ENCODE measurements around the gene LARP4B.

Gene LARP4B

DNA sequence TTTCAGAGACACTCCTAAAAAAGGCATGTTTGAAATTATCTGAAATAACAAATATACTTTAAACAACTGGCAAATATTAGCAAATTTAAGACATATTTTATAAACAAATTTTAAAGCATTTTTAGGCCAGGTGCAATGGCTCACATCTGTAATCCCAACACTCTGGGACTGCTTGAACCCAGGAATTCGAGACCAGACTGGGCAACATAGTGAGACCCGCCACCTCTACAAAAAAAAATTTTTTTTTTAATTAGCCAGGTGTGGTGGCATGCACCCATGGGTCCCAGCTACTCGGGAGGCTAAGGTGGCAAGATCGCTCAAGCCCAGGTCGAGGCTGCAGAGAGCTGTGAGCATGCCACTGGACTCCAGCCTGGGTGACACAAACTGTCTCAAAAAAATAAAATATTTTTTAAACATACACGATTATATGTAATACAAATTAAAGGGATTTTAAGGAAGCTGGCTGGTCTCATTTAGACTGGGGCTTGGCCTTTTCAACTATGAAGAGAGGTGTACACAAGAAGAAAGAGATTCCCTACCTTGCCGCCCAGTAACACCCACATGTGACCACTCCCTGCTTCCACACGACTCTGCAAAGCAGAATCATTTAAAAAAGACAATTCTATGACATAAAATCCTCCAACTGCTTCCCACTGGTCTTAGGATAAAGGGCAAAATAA, 7.5 kb downstream of the LARP4B start:
- no peak for DNase-seq

DNA sequence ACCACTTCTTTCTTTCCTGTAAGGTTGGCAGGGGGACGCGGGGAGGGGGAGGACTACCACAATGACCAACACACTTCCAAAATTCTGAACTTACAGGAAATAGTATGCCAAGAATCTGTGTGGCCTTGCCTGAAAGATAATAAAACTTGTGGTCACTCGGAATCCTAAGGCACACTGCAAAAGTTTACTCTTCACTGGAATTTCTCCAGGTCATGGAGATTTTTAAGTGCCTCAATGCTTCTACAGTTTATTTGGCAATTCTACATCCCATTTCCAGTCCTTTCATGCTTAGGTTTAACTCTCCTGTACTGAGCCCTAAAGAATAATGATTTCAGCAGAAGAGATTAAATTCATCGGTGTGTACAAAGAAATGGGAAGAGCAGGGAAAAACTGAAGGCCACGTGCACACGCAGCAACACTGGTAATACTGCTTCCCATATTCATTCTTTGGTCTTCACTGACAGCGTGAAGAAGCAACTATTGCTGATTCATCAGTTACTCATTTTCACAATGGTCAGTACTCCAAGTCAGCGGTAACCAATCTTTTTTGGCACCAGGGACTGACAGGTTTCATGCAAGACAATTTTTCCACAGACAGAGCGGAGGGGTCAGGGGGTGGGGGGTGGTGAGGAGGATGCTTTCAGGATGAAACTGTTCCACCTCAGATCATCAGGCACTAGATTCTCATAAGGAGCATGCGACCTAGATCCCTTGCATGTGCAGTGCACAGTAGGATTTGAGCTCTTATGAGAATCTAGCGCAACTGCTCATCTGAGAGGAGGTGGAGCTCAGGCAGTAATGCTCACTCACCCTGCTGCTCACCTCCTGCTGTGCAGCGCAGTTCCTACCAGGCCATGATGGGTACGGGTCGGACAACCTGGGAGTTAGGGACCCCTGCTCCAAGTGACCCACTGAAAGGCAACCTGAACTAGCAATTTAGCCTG, 9.8 kb downstream of the LARP4B start:
- DNase-seq, result no peak

DNA sequence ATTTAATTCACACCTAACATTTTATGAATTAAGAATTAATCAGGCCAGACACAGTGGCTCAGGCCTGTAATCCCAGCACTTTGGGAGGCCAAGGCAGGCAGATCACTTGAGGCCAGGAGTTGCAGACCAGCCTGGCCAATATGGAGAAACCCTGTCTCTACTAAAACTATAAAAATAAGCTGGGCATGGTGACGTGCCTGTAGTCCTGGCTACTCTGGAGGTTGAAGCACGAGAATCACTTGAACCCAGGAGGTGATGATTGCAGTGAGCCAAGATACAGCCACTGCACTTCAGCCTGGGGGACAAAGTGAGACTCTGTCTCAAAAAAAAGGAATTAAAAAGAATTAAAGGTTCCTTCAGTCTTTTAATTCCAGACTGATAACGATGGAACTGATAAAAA, 11.1 kb downstream of the LARP4B start:
- no peak for DNase-seq

DNA sequence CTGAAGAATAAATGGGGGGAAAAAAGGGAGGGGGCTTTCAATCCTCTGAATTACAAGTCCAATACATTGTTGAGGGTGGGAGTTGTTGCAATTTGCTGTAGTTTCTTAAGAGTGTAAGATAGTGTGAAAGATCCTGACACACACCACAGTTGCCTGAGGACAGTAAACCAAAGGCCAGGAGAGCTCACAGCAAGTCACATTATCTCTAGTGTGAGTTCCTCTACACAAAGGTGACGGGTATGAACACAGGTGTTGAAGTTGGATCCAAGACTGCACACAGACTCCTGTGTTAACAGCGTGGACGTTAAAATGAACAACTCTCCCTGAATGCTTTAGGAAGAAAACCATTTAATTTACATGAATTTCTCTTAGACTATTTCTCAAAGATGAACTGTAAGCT, 12.0 kb downstream of the LARP4B start:
- DNase-seq, result no peak

DNA sequence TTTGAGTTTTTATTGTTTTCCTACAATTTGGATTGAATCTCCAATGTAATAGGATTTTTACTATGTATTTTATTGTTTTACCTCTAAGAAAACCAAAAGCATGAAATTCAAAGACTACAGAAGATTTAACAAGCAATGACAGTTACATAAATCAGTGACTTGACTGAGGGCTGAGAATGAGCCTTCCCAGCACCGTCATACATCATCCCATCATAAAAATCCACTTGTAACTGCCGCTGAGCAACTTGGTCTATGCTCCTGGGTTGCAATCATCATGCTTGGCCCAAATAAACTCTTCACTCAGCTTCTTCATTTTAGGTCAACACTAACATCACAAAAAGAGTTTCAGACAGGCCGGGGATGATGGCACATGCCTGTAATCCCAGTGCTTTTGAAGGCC, 13.5 kb downstream of the LARP4B start:
- DNase-seq, result no peak

DNA sequence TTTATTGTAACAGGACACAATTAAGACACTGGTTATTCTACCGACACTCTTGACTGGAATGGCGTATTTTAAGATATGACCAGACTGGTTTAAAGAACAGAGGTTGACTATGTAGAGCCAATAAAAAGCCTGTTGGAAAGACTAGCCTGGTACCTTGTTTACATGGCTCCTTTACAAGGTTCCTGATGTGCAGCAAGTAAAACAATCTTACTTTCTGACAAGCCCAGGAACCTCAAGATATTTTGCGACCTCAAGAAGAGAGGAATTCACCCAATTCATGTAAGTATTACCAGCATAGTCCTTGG, 14.1 kb downstream of the LARP4B start:
- no peak for DNase-seq

DNA sequence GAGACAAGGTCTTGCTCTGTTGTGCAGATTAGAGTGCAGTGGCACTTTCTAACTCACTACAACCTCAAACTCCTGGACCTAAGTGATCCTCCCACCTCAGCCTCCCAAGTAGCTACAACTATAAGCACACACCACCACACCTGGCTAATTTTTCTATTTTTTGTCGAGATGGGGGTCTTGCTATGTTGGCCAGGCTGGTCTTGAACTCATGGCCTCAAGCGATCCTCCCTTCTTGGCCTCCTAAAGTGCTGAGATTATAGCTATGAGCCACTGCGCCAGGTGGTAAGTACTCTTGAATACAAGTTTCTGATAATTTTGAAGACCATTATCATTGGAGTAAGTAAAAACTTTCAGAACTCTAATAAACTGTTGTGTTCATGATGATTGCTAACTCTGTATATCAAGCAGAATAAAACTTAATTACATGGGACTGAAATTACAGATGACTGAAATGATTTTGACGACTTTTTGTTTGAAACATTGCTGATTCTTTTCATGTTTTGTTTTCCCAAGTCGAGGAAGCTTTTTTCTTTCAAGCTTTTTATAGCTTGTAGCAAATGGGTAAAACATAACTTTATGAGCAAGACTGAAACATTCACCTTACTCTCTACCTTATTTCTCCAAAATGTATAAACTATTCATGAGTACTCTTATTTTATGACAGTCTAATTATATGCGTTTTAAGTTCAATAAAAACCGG, 14.6 kb downstream of the LARP4B start:
- no peak for DNase-seq

DNA sequence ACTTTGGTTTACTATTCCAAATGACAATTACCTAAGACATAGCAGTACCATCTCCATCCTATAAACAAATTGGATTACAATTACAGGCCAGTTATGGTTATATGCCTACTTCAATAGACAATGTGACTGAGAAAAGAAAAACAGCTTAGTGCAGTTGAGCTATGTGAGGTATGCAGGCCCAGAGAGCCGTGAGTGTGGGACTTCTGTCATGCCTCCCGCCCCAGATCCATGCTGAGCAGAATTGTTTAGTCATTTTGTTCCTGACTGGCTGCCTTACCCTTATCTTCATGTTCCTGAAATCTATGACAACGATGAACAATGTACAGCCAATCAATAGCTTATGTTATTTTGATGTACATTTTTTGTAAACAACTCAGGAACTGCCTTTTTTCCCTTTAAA, 21.7 kb downstream of the LARP4B start:
- DNase-seq, result no peak

DNA sequence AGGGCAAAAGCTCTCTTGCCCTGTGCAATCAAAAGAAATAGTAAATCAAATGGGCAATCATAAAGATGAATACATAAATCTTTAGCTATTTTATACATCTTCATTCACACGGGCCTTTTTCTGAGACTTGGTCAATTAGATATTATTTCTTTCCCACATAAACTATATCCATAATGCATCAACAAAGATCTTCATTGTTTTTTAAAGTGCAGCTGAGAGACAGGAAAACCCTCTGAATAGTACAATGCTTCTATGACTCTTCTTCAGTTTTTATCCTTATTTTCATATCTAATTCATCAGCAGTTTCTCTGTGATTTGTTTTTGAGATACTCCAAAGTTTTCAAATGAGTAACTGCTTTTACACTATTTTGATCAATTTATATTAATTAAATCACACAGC, 25.5 kb downstream of the LARP4B start:
- no peak for DNase-seq

DNA sequence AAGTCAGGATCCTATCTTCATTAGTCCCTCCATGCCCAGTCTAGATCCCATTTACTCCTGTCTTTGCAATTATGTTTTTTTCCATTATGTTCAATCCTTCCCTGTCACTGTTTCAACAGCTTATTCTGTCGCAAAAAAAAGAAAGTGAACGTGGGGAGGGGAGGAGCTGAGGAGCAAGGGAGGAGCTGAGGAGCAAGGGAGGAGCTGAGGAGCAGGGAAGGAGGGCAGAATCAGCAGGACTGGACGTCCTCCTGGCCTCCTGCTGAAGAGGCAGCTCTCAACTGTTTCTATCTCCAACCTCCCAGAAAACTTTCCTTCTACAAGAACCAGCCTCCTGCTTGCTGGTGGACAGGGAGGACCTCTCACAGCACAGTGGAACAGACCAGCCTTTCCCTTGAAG, 26.0 kb downstream of the LARP4B start:
- DNase-seq, result no peak

DNA sequence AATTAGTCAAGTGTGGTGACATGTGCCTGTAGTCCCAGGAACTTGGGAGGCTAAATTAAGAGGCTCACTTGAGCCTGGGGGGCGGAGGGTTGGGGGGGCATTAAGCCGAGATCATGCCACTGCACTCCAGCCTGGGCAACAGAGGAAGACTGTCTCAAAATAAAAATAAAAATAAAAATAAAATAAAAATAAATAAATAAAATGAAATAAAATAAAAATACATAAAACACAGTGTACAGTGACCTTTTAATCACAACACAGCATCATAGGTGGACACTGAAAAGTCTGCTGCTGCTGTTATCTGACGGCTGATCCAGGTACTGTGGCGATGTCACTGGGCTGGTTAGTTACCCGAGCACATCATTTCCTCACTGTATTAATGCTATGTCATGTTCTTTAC, 27.1 kb downstream of the LARP4B start:
- no peak for DNase-seq

DNA sequence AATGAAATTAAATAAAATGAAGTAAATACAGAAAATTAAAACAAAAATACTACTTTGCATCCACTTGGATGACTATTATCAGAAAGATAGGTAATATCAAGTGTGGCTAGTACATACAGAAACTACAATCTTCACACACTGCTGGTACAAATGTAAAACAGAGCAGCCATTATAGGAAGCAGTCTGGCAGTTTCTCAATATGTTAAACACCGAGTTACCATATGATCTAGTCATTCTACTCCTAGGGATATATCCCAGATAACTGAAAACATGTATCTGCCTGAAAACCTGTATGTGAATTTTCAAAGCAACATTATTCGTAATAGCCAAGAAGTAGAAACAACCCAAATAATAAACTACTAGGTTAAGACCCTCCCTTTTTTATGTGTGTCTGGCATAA, 33.4 kb downstream of the LARP4B start:
- no peak for DNase-seq

DNA sequence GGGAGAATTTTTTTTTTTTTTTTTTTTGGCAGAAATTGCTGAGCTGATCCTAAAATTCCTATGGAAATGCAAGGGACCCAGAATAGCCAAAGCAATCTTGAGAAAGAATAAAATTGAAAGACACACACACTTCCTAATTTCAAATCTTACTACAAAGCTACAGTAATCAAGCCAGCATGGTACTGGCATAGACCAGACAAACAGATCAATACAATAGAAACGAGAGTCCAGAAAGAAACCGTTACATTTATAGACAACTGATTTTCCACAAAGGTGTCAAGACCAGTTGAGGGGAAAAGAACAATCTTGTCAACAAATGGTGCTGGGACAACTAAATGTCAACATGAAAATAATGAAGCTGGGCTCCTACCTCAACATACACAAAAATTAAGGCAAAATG, 34.5 kb downstream of the LARP4B start:
- DNase-seq, result no peak

DNA sequence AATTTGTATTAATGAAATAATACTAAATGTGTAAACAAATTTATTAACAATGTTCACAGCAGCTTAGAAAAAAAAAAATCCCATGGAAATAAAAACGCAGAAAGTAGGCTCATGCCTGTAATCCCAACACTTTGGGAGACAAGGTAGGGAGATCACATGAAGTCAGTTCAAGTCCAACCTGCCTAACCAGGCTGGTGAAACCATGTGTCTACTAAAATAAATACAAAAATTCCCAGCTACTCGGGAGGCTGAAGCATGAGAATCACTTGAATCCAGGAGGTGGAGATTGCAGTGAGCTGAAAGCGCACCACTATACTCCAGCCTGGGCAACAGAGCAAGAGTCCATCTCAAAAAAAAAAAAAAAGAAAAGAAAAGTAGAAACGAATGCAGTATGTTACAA, 36.2 kb downstream of the LARP4B start:
- no peak for DNase-seq

DNA sequence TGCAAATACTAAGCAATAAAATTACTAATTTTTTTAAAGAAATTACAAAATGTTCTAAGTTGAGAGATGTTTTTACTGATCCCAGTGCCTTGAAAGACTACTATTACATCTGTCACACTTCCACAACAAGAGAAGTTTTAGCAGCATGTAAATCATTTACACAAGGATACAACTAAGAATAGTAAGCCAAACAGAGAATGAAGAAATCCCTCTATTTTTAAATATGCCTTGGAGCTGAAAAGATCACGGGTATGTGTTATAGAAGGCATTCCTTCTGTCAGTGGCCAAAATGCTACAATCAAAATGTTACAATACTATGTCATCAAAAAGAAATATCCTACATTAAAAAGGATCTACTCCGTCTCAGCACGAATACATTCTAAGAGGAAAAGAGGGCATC, 52.6 kb downstream of the LARP4B start:
- no peak for DNase-seq

DNA sequence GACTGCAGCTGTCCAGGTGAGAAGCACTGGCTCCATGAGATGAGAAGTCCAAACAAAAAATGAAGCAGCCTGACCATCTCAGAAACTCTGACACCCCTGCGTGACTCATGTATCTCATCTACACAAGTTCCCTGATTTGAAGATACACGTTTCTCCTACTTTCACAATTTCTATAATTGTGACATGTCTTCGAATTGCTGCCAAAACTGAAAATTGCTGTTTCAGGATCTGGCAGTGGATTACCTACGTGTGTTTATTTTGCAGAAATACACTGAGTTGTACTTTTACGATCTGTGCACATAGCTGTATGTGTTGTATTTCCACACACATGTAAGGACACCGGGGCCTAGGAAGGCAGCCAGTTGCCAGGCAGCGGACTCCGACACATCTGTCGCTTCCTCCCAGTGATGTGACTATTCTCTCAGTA, 53.2 kb downstream of the LARP4B start:
- no peak for DNase-seq

DNA sequence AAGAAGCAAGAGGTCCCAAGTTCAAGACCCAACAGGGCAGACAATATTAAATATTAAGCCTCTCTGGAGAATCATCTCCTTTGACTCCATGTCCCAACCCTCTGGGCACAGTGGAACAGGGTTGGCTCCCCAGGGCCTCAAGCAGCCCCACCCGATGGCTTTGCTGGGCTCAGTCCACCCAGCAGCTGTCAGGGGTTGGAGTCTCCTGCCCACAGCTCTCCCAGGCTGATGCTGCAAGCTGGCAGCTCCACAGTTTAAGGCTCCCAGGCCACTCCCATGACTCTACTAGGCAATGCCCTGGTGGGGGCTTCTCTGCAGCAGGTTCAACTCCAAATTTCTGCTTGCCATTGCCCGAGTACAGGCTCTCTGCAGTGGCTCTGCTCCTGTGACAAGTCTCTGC, 55.1 kb downstream of the LARP4B start:
- no peak for DNase-seq

DNA sequence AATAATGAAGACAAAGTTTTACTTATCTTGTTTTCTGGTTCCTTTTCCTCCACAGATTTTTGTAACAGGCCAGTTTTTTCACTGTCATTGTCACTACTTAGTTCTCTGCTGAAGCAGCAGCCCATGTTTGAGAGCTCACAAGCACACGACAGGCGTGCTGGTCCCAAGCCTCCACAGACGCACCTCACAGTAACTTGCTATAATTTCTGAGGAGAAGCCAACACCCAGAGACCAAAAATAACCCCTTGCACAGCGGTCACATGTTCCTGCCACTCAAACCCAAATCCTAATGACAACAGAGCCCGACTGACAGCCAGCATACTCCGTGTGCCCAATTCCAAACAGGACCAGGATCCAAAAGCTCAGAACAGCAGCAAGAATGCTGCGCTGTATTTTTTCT, 58.5 kb downstream of the LARP4B start:
- no peak for DNase-seq

DNA sequence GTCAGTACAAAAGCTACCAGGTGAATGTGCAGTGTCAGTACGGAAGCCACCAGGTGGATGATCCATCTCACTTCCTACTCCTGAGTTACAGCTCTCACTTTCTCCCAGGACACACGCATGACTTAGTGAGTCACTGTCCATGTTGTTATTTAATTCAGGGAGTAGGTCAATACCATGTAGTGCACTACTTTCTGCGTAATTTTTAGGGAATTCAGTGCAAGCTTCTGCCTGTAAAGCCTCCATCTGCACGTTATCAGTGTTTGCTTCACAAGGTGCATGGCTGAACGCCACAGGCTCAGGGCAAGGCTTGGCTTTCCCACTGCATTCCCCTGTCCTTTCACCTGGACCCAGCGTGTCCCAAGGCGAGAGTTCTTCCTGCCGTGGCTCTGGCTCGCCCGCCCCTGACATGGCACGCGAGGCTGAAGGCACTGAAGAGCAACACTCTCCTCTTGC, 59.5 kb downstream of the LARP4B start:
- no peak for DNase-seq

DNA sequence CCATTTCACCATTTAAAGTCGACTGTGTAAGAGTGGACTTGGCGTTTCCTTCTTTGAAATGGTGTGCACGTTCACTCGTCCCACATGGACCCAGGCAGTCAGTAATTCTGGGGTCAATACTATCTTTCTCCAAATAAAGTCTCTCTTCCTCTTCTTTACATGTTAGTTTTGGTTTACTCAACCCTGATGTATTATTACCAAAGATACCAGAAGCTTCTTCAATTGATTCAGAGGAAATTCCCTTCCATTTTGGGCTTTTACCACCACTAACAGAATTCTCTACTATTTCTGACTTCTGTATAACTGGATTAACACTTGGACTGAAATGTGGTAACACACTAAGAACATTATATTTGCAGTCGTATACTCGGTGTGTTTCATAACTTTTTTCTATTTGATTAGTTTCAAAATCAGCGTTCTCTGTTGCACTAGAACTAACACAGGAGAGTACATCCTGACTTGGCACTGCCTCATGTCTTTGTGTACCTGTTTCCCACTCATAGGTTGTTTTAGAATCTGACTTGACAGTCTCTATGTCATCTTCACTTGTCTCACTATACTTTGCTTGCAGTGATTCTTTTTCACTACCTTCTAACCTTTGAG, 60.8 kb downstream of the LARP4B start:
- no peak for DNase-seq

DNA sequence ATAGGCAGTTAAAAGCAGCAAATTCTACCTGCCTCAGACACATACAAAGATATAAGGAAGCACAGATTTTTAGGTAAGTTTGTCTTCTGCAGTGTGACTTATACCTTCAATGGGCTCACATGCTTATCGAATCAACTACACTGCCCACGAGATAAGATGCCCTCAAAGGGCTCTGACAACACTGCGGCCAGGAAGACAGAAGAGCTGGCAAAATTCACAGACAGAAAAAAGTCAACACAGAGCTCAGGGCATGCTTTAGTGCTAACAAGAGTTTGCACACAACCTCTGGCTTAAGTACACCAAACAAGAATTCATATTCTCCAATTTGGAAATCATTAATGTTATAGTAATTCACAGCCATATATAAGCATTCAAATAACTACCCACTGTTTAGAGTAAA, 62.3 kb downstream of the LARP4B start:
- no peak for DNase-seq

DNA sequence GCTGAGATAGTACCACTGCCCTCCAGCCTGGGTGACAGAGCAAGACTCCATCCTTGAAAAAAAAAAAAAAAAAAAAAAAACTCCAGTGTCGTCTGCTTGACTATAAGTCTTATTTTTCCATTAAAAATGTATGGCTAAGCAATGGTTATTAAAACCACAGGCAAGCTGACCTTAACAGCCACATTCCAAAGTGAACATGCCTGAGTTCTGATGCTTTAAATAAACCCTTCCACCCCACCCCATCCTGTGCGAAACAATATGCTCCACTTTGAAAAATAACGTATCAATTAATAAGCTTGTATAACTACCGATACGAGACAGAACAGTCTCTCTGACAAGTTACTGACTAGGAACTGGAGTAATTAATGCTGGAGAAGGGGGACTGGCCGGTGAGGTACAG, 63.7 kb downstream of the LARP4B start:
- DNase-seq, result no peak

DNA sequence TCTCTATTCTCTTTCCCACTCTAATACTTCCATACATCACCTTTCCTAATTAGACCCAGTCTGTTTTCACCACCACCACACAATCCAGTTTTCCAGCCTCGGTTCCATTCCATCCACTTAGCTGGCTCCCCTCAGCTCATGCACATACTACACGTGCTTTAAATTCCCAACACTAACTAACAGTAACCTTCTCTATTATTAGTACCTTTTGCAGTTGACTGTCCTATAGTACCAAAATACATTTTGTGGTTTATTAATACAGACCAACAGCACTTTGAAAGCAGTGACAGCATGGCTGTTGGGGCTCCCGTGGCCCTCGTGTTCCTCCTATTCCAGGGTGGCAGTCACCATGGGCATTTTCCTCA, 64.9 kb downstream of the LARP4B start:
- DNase-seq, result no peak

Measured in NCI-H748 treated with DMSO at 0.1 percent for 48 hours (cell line).